Measurements from ENCODE around the gene GUK1. TPM values are rescaled to one million over a fixed set of nuclear protein-coding genes. Genes with fewer than 3 reads are reported as not detected.
A peak's percentile ranks its signal among the peaks of the same experiment; 100 is the strongest.

GUK1 gene
- total RNA-seq, 1 donor from 2014 or later, result 979 TPM

DNA sequence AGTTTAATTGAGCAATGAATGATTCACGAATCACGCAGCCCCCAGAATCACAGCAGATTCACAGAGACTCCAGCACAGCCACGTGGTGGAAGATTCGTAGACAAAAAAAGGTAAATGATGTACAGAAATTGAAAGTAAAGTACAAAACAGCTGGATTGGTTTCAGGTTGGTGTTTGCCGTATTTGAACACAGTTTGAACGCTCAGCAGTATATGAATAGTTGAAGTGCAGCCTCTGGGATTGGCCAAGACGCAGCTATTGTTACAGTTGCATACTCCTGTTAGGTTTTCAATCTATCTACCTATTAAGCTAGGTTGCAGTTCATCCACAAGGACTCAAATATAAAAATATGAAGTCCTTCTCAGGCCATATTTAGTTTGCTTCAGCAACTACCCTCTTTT, 27.9 kb upstream of the GUK1 start:
- H3K4me3 ChIP-seq, result no peak overlapping the region
- H3K27ac ChIP-seq, result no peak overlapping the region
- H3K36me3 ChIP-seq, result peaks cover 0 to 6% of the 10 kb centered on the region in 2 donors
- H3K27me3 ChIP-seq, result no peaks in the 10 kb centered on the region
- TF ChIP-seq, protein P1, sequence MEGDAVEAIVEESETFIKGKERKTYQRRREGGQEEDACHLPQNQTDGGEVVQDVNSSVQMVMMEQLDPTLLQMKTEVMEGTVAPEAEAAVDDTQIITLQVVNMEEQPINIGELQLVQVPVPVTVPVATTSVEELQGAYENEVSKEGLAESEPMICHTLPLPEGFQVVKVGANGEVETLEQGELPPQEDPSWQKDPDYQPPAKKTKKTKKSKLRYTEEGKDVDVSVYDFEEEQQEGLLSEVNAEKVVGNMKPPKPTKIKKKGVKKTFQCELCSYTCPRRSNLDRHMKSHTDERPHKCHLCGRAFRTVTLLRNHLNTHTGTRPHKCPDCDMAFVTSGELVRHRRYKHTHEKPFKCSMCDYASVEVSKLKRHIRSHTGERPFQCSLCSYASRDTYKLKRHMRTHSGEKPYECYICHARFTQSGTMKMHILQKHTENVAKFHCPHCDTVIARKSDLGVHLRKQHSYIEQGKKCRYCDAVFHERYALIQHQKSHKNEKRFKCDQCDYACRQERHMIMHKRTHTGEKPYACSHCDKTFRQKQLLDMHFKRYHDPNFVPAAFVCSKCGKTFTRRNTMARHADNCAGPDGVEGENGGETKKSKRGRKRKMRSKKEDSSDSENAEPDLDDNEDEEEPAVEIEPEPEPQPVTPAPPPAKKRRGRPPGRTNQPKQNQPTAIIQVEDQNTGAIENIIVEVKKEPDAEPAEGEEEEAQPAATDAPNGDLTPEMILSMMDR (IDR thresholded peaks at IDR 0.05), result no peak
- no peak for DNase-seq (ENCODE audit: low spot score in 2 of 2)
- no peaks in the 10 kb centered on the region for H3K9me3 ChIP-seq
- intact Hi-C loops (cut with DNase I), result no loop called here
- peaks cover 14 to 18% of the 10 kb centered on the region in 2 donors for H3K4me1 ChIP-seq

- H3K27ac ChIP-seq, result no peak overlapping the region
- H3K36me3 ChIP-seq, result peaks cover 0 to 3% of the 10 kb centered on the region in 2 donors
- no peak for DNase-seq (ENCODE audit: low spot score in 2 of 2)
- no peaks in the 10 kb centered on the region for H3K27me3 ChIP-seq
- intact Hi-C loops (cut with DNase I), result no loop called here
- TF ChIP-seq, protein P1 (IDR thresholded peaks at IDR 0.05), result no peak
- no peaks in the 10 kb centered on the region for H3K9me3 ChIP-seq
- H3K4me3 ChIP-seq, result no peak overlapping the region
- peaks cover 14 to 18% of the 10 kb centered on the region in 2 donors for H3K4me1 ChIP-seq
Measured at GRCh38 chr1:228112617-228113016, 27.5 kb upstream of the GUK1 start.

GRCh38 chr1:228114827-228115226, 25.3 kb upstream of the GUK1 start:
- no peak for DNase-seq (ENCODE audit: low spot score in 2 of 2)
- H3K4me3 ChIP-seq, result no peak overlapping the region
- TF ChIP-seq, protein P1 (IDR thresholded peaks at IDR 0.05), result no peak
- H3K4me1 ChIP-seq, result peaks cover 5 to 8% of the 10 kb centered on the region in 2 donors
- no peaks in the 10 kb centered on the region for H3K27me3 ChIP-seq
- intact Hi-C loops (cut with DNase I), result no loop called here
- H3K9me3 ChIP-seq, result no peaks in the 10 kb centered on the region
- H3K27ac ChIP-seq, result no peak overlapping the region
- no peaks in the 10 kb centered on the region for H3K36me3 ChIP-seq

DNA sequence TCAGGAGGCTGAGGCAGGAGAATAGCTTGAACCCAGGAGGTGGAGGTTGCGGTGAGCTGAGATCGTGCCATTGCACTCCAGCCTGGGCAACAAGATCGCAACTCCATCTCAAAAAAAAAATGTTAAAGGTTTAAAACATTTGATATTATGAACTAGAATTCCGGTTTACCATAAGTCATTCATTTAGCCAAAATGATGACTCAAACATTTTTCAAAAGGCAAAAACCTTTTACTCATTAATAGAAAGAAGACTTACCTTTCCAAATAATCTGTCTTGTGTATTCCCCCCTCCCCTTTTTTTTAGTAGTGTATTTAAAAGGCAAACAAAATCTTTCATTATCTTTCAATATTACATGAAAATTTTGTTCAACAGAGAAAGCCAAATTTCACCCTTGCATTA, 22.7 kb upstream of the GUK1 start:
- Histone ChIP-seq H3K27me3 (no peaks in the 10 kb centered on the region), H3K4me3 (no peak overlapping the region), H3K27ac (no peak overlapping the region), H3K9me3 (no peaks in the 10 kb centered on the region), H3K4me1 (no peaks in the 10 kb centered on the region), H3K36me3 (no peaks in the 10 kb centered on the region)
- no peak for DNase-seq (ENCODE audit: low spot score in 2 of 2)
- intact Hi-C loops (cut with DNase I), result no loop called here
- TF ChIP-seq, protein P1 (IDR thresholded peaks at IDR 0.05), result no peak

DNA sequence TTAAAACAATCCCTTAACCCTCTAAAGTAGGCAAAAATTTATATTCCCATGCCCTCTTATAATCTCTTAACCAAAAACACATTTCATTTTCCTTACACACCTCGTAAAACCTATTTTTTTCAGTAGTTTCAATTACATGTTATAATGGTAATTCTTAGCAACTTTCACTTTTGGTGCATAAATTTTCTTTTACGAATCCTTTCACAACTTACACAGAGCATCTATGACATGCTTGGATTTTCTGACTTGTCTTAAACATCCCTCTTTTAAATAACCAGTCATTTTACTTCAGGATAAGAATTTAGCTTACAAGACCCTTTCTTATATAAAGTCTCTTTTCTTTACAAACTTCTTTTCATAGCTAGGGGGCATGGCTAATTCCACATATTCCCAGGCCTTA, 22.0 kb upstream of the GUK1 start:
- no peaks in the 10 kb centered on the region for H3K27me3 ChIP-seq
- H3K36me3 ChIP-seq, result no peaks in the 10 kb centered on the region
- TF ChIP-seq, protein P1 (IDR thresholded peaks at IDR 0.05), result no peak
- DNase-seq (ENCODE audit: low spot score in 2 of 2), result no peak
- no peak overlapping the region for H3K27ac ChIP-seq
- no peak overlapping the region for H3K4me3 ChIP-seq
- intact Hi-C loops (cut with DNase I), result no loop called here
- H3K9me3 ChIP-seq, result no peaks in the 10 kb centered on the region
- H3K4me1 ChIP-seq, result no peaks in the 10 kb centered on the region

DNA sequence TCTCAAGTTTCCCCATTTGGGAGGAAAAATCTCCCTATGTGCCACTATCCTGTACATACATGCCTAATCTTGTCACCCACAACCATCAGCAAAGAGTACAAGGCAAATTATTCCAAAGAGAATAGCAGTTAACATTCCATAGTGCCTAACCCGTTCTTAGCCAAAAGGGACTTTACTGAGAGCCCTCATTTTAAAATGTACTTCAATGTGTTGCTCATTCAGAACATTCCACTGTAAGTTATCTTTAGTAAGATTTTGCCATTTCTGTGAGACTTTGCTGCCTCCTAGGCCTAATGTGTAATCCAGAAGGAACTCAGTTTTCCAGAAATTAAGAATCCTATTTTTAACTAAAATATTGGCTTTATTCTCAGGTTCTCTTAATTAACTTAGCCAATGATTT, 19.7 kb upstream of the GUK1 start:
- intact Hi-C loops (cut with DNase I), result no loop called here
- Histone ChIP-seq H3K27me3 (no peaks in the 10 kb centered on the region), H3K4me1 (no peaks in the 10 kb centered on the region), H3K4me3 (no peak overlapping the region), H3K27ac (peak overlapping the region; percentile 30 to 47), H3K9me3 (no peaks in the 10 kb centered on the region), H3K36me3 (no peaks in the 10 kb centered on the region)
- TF ChIP-seq, protein P1 (IDR thresholded peaks at IDR 0.05), result peak in 1 of 3 experiments; percentile 5
- DNase-seq (ENCODE audit: low spot score in 2 of 2), result no peak

Data from ascending aorta (tissue), 2 donors.